Neural crest cell (in vitro differentiated cells): ENCODE results near the gene MRM2. TPM values are rescaled to one million over a fixed set of nuclear protein-coding genes. Genes with fewer than 3 reads are reported as not detected.

Source experiments
- DNase-seq: peaks from one replicate; pipeline ENCODE4 v3.0.0; 2021; ENCODE audit warnings: low read depth, mixed read lengths, low spot score
- H3K27ac Mint-ChIP-seq: one replicate; pipeline ENCODE4 v1.8.0; 2021; ENCODE audit warnings: mild to moderate bottlenecking, mixed read lengths; ENCODE audit not compliant: unreplicated experiment
- H3K27me3 Mint-ChIP-seq: 2 replicates; pipeline ENCODE4 v1.8.0; 2021; ENCODE audit warnings: low read depth, mild to moderate bottlenecking, mixed read lengths
- H3K36me3 Mint-ChIP-seq: 2 replicates; pipeline ENCODE4 v1.8.0; 2021; ENCODE audit warnings: low read depth, mild to moderate bottlenecking, mixed read lengths
- H3K4me1 Mint-ChIP-seq: 2 replicates; pipeline ENCODE4 v1.8.0; 2021; ENCODE audit warnings: mixed read lengths
- H3K4me3 Mint-ChIP-seq: one replicate; pipeline ENCODE4 v1.8.0; 2021; ENCODE audit warnings: mild to moderate bottlenecking, mixed read lengths
- H3K9me3 Mint-ChIP-seq: 2 replicates; pipeline ENCODE4 v1.8.0; 2021; ENCODE audit warnings: mixed read lengths
- total RNA-seq: library from RNA; stranded (reverse); gene quantifications from 2 replicates; pipeline ENCODE4 v1.2.1, GENCODE V29; 2021
- TF ChIP-seq, protein P1 (sequence below): fragments of 200-600 bp; sonication (generic); conservative IDR thresholded peaks from 2 replicates; pipeline ENCODE4 v1.5.0; 2021; ENCODE audit warnings: antibody characterized with exemption, mild to moderate bottlenecking

The MRM2 gene
- total RNA-seq, 1 donor from 2014 or later: 48.5 TPM

DNA sequence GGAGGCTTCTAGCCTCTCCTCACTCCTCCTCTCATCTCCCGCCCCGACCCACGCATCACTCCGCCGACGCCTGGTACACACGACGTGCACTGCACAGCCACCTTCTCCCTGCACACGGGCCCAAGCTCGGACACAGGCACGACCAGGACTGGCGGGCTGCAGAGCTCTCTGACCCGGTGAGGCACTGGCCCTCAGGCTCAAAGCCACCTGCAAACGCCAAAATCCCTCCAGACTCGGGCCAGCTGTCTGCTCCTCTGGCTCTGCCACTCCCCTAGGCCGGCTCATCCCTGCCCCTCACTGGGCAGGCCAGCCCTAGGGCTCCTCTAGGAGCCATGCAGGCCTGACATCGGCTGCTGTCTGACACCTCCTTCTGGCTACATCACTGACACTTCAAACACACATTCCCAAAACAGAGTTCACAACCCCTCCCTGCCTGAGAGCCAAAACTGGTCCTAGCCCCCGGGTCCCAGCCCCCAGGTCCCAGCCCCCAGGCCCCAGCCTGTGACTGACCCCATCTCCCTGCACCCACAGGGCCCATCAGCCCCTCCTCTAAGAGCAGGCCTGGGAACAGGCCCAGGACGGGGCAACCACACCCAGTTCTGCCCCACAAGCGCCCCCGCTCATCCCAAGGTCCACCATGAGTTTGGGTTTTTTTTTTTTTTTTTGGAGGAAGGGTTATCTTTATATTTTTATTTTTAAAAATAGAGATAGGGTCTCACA, 44.4 kb downstream of the MRM2 start:
- TF ChIP-seq, protein P1, sequence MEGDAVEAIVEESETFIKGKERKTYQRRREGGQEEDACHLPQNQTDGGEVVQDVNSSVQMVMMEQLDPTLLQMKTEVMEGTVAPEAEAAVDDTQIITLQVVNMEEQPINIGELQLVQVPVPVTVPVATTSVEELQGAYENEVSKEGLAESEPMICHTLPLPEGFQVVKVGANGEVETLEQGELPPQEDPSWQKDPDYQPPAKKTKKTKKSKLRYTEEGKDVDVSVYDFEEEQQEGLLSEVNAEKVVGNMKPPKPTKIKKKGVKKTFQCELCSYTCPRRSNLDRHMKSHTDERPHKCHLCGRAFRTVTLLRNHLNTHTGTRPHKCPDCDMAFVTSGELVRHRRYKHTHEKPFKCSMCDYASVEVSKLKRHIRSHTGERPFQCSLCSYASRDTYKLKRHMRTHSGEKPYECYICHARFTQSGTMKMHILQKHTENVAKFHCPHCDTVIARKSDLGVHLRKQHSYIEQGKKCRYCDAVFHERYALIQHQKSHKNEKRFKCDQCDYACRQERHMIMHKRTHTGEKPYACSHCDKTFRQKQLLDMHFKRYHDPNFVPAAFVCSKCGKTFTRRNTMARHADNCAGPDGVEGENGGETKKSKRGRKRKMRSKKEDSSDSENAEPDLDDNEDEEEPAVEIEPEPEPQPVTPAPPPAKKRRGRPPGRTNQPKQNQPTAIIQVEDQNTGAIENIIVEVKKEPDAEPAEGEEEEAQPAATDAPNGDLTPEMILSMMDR: no peak
- no peaks in the 10 kb centered on the region for H3K27me3 Mint-ChIP-seq
- H3K27ac Mint-ChIP-seq: no peak overlapping the region
- no peak for DNase-seq
- peaks cover 25% of the 10 kb centered on the region for H3K36me3 Mint-ChIP-seq
- H3K9me3 Mint-ChIP-seq: no peaks in the 10 kb centered on the region
- H3K4me3 Mint-ChIP-seq: no peak overlapping the region
- no peaks in the 10 kb centered on the region for H3K4me1 Mint-ChIP-seq

DNA sequence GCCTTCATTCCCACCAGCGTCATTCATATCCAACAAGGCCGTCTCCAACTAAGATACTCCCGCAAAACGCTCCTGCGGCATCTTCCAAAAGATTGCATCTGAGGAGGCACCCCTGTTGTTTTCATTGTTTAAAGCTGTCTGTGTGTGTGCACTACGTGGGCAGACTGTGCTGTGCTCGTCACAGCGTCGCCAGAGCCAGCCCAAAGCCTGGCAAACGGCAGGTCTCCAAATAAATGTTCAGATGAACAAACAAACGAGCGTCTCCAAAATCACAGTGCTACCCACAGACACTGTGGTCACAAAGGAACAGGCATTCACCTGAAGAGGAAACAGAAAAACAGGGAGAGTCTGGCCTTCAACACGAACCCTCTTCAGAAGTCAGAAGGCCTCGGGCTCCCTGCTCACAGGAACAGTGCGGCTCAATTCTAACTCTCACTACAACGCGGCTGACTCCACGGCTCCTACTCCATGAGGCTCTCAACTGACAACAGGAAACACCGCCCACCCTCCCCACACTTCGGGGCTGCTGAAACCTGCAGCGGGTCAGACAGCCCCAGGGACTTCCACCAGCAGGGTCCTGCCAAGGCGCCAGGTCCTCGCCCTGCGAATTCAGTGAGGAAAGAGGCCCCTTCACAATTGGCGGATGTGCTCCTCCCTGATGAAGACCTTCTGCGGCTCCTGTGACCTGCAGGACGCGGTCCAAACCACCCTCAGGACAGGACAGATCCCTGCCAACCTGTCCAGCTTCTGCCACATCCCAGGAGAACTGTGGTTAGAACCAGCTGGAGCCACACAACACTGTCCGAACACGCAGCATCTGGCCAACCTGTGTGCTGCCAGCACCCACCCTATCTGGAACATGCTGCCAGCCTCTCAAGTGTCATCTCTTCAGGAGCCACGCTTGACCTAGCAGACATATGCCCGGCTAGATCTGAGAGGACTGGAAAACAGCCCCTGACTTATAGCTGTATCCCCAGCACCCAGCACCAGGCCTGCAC, 45.3 kb downstream of the MRM2 start:
- Mint-ChIP-seq H3K9me3 (no peaks in the 10 kb centered on the region), H3K4me1 (peaks cover 3% of the 10 kb centered on the region), H3K36me3 (peaks cover 25% of the 10 kb centered on the region), H3K27ac (peak overlapping the region; percentile 81), H3K4me3 (no peak overlapping the region), H3K27me3 (no peaks in the 10 kb centered on the region)
- no peak for DNase-seq
- TF ChIP-seq, protein P1: no peak

DNA sequence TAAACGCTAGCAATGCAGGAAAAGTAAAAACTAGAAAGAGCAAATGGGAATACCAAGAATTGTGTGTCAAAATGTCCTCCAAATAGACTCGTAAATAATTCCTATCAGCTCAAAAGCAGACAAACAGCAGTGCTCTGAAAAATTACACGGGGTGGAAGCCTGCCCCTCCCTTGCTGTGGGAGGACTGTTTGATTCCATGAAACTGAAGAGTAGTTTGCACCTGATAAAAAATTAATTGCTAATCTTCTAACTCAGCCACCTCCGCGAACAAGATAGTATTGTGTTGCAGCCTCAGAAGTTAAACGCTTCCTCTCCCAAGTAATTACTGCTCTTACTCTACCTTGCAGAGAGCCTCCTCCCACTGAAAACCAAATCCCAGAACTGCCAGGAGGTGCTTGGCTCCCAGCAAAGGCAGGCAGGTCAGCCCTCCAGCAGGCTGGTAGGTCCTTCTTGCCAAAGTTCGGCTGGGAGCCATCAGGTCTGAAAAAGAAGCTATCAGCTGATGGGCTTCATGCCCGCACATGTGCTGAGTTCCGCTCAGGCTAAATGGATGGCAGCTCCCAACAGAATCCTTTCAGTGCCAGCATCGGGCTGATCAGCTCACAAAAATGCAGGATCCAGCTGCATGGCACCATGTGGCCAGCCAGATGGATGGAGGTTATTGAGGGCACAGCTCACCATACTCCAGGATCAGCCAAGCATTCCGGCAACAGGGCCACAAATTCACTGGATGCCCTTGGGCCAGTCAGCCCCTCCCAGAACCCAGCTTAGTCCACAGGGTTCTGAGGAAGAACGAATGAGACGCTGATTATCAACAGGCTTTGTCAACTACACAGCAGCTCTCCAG, 46.4 kb downstream of the MRM2 start:
- Mint-ChIP-seq H3K36me3 (peaks cover 30% of the 10 kb centered on the region), H3K27me3 (no peaks in the 10 kb centered on the region), H3K9me3 (no peaks in the 10 kb centered on the region), H3K27ac (no peak overlapping the region), H3K4me1 (peaks cover 7% of the 10 kb centered on the region), H3K4me3 (no peak overlapping the region)
- DNase-seq: no peak
- TF ChIP-seq, protein P1: no peak

DNA sequence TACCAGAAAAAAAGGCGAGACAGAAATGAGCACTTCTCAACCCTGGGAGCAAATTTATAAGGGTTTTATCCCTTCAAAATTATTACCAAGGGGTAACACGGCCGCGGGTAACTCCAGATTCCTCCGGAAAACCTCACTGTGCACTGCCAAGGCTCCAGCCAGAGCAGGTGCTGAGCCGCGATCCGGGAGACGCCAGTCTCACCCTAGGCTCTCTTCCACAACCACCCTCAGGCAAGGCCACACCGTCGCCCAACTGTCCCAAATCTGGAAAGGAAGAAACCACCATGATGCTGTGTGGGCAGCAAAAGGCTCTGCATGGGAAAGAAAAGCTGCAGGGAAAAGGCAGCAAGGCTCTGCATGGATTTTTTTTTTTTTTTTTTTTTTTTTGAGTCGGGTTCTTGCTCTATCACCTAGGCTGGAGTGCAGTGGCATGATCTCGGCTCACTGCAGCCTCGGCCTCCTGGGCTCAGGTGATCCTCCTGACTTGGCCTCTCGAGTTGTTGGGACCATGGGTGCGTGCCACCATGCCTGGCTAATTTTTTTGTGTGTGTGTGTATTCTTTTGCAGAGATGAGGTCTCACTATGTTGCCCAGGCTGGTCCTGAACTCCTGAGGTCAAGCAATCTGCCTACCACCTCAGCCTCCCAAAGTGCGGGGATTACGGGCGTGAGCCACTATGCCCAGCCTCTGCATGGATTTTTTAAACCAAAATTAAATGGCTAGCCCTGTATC, 48.3 kb downstream of the MRM2 start:
- Mint-ChIP-seq H3K4me3 (no peak overlapping the region), H3K27me3 (no peaks in the 10 kb centered on the region), H3K4me1 (peaks cover 19% of the 10 kb centered on the region), H3K9me3 (peaks cover 9% of the 10 kb centered on the region), H3K27ac (no peak overlapping the region), H3K36me3 (peaks cover 48% of the 10 kb centered on the region)
- TF ChIP-seq, protein P1: no peak
- DNase-seq: no peak
